GM19239 (cell line): ENCODE data around the gene MED22.
"Not testable (repeated sequence)": the region's sequence is repeated elsewhere in the genome, so short reads cannot be mapped to it uniquely, and the experiment has no call there.

Experiments used
- DNase-seq: peaks from one replicate; pipeline ENCODE4 v3.0.0; 2011; ENCODE audit warnings: low spot score; ENCODE audit not compliant: insufficient read length
- FAIRE-seq: peaks from 2 replicates; lab custom pipeline; 2011; peaks lifted over from hg19 to GRCh38; lab: Jason Lieb, UNC

The MED22 gene

GRCh38 chr9:133320421-133320881 lies 27.5 kb downstream of the MED22 start:
- DNase-seq, result no peak
- FAIRE-seq, result no peak

DNA sequence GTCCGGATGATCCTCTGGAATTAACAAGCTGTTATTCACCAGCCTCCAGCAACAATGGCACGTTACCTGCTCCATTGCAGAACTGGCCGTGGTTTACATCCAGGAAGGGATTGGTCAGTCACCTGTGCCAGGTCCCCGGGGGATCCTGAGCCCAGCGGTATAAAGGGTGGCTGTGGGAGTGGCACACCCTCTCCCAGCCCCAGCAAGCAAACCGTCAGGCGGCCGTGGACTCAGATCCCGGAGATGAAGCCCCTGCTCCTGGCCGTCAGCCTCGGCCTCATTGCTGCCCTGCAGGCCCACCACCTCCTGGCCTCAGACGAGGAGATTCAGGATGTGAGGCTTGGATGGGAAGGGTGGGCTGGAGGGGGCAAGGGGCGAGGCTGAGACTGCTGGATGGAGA lies 30.4 kb downstream of the MED22 start:
- not testable (repeated sequence) for DNase-seq, FAIRE-seq

DNA sequence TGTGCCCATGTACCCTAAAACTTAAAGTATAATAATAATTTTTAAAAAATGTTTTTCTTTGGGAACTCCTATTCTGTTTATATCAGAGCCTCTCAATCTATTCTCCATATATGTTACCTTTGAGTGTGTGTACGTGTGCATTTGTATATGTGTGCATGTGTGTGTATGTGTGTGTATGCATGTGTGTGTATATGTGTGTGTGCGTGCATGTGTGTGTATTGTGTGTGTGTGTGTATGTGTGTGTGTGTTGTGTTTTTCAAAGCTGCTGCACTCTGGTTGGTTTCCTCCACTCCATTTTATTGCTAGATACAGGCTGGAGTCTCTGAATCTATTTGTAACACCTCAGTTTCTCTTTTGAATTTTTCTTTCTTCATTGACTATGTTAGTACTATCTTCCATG lies 31.9 kb downstream of the MED22 start:
- DNase-seq (no peak), FAIRE-seq (no peak)

- FAIRE-seq (no peak), DNase-seq (no peak)
Observed at GRCh38 chr9:133309608-133310007, 38.3 kb downstream of the MED22 start.

GRCh38 chr9:133307301-133307700 lies 40.6 kb downstream of the MED22 start:
- FAIRE-seq (no peak), DNase-seq (no peak)

DNA sequence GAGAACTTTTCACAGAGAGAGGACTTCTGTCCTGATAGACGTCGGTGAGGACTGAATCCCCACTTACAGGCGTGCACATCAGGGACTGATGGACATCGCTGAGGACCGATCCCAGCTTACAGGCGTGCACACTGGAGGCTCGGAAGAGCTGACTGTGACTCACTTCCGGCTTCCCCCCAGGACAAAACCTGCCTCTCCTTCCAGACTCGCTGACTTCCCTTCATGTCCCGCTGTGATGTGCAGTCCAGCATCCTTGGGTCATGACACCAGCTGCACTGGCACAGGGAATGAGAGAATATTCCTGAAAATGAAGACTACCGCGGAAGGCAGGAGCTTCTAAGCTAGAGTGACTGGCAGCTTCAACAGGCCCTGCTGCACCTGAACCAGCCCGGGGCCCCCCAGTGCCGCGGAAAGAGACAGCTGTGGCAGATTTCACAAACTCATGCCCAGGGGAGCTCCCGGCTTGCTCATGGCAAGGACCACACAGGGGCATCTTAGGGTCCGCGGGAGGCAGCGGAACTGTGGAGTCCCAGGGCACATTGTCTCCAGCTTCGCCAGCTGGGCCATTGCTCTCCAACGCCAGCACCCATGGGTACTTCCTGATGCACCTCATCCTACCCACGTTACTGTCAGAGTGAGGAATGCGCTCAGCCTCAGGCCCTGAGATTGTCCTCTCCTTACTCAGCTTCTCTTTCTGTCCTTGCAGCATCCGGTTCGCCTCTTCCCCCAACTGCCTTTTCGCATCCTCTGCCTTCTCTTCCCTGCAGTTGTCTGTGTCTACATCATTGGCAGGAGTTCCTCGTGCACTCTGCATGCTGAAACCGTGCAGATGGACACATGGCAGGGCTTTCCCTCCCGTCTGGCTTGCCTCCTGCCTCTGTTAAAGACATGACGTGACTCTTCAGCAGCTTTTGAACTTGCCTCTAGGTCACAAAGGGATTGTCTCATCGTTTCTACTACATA lies 41.4 kb downstream of the MED22 start:
- FAIRE-seq (no peak), DNase-seq (no peak)

- DNase-seq (no peak), FAIRE-seq (no peak)
Observed at GRCh38 chr9:133305731-133306130, 42.2 kb downstream of the MED22 start.

GRCh38 chr9:133304477-133305377 lies 43.2 kb downstream of the MED22 start:
- FAIRE-seq (no peak), DNase-seq (no peak)

DNA sequence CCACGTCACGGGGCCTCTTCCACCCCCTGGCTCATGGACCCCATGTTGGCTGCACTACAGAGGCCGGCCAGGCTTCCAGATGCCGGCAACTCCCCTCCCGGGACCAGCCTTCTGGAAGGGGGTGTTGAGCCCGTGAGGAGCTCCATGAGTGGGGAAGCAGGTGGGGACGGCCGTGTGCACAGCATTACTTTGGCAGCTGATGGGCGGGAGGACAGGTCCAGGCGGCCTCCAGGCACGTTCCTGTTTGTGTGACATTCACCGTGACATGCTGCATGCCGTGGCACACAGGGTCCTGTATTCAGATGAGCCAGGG lies 43.8 kb downstream of the MED22 start:
- FAIRE-seq, result no peak
- no peak for DNase-seq

DNA sequence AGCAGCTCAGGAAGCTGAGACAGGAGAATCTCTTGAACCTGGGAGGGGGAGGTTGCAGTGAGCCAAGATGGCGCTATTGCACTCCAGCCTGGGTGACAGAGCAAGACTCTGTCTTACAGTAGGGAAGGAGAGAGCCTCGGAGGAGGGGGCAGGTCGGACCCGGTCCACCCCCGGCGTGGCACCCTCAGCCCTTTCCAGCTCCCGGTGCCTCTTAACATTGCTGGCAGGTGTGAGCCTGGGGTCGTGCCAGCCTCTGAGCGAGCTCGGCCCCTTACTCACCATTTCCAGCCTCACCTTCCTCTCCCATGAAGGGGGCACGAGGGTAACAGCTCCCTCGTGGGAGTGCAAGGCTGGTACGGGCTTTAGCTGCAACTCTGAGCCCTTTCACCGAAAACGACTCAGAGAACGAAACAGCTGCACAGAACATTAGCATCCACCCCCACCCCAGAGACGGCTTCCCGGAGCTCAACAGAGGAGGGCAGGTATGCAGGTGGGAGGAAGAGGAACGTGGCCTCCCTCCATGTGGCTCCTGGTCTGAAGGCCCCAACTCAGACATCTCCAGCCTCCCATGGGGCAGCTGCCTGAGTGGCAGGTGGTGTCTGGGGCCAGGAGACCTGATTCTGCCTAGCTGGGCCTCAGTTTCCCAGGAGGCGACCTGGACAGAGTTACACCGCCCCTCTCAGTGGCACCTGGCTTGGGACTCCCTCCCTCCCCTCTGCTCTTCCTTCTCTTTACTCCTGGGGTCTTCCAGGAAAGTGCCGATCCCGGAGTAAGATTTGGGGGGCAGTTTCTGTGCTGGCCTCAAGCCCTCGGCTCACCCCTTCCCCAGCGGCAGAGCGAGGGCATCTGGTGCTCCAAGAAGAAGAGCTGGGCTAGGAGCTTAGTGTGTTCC lies 44.4 kb downstream of the MED22 start:
- FAIRE-seq, result no peak
- no peak for DNase-seq

DNA sequence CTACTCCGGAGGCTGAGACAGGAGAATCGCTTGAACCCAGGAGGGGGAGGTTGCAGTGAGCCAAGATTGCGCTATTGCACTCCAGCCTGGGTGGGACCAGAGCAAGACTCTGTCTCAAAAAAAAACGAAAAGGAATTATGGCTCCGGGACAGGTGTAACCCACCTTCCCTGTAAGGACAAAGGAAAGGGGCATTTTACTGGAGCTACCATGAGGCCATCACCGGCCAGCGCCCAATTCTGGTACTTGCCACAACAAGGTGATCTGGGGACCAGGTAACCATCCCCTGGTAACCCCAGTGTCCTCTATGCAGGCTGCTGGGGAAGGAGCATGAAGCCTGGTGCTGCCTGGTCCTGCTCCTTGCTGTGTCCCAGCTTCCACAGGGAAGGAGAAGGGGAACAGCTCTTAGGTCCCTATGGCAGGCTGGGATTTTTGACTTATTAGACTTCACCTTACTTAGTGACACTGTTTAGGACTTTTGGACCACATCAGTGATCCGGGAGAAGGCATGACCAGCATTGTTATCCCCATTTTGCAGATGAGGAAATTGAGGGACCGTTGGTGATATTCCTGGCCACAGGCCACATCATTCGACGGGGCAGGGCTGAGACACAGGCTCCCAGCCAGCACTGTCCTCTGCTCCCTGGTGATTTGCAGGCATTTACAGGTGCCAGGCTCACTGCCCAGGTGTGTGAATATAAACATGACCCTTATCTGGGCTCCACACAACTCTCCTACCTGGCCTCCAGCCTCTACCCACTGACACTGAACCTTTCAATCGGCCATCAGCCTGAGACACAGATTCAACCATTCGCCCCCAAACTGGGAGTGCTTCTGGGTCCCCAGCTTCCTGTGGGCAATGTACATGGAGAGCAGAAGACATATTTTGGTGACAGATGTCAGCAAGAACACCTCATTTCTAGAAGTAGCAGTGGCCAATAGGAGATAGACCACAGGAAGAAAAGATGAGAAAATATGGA lies 46.4 kb downstream of the MED22 start:
- FAIRE-seq (no peak), DNase-seq (no peak)

DNA sequence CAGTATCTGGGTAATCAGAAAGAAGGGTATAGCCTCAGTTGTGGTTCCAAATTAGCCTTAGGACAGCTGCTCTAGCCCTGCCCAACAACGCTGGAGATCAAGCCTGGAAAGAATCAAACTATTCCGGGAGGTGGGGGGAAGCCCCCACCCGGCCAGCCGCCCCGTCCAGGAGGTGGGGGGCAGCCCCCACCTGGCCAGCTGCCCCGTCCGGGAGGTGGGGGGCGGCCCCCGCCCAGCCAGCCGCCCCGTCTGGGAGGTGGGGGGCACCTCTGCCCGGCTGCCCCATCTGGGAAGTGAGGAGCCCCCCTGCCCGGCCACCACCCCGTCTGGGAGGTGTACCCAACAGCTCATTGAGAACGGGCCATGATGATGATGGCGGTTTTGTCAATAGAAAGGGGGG lies 47.9 kb downstream of the MED22 start:
- FAIRE-seq, DNase-seq: not testable (repeated sequence)

DNA sequence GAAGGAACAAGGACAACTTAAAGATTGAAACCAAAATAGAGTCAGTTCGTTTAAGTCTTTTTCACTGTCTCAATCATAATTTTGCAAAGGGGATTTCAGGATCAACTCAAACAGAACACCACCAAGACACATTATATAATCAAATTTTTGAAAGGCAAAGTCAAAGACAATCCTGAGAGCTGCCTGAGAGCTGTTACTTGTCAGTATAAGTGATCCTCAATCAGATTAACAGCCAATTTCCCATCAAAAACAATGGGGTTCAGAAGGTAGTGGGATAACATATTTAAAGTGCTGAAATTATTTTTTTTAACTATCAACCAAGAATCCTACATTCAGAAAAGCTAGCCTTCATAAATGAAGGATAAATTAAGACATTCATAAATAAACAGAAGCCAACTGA lies 53.7 kb downstream of the MED22 start:
- DNase-seq (no peak), FAIRE-seq (no peak)

DNA sequence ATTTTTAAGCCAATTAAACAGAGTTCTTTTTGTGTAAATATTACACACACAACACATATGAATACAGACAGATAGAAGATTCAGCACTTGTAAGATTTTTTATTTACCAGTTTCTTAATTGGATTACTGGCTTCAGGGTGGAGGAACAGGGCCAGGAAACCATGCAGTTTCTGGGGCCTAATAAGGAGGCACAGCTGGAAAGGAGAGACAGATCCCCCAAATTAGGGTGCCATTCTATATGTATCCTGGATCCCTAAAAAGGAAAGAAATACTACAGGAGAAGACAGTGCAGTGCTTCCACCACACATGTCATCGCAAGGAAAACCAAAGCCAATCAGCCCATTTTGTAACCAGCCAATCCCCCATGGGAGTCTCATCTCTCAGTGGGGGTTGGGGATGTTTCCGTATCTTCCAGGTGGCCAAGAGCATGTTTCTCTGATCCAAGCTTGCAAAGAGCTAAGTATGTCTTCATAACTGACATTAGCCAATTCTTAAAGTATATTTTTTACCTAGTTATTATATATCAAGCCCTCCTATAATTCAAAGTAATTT lies 57.1 kb downstream of the MED22 start:
- FAIRE-seq (no peak), DNase-seq (no peak)
